ENCODE measurements around the gene CCL19. TPM values are rescaled to one million over a fixed set of nuclear protein-coding genes. Genes with fewer than 3 reads are reported as not detected.

Gene CCL19
- total RNA-seq, 1 donor: not detected

DNA sequence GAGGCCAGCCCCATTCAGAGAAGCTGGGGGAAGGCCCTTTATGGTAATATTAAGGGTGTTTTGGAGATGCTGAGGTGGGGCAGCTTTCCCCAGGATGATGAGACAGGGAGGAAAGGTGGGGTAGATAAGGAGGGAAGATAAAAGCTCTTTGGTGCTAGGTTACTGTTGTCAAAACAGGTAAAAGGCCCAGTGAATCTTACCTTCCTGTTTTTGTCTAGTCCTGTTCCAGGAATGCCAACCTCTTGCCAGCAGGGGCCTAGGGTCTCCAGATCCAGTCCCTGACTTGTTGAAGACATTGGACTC lies 27.8 kb downstream of the CCL19 start:
- DNase-seq (ENCODE audit: low read depth): no peak
- H3K4me3 ChIP-seq (ENCODE audit: low read depth, low read length): no peak overlapping the region
- no peak for TF ChIP-seq CTCF (IDR thresholded peaks at IDR 0.05; ENCODE audit: insufficient read depth, low read length)

- no peak within 1 kb of the TSS for H3K4me3 ChIP-seq (ENCODE audit: low read depth, low read length)
- no peak for DNase-seq (ENCODE audit: low read depth)
- no peak for TF ChIP-seq CTCF (IDR thresholded peaks at IDR 0.05; ENCODE audit: insufficient read depth, low read length)
Observed at GRCh38 chr9:34662526-34663302, 28.4 kb downstream of the CCL19 start, which contains the start of gene CCL27. Gene CCL27, minus strand, starts transcription at chr9:34662657. Its CDS starts 24 bp downstream, at chr9:34662633.

- no peak for DNase-seq (ENCODE audit: low read depth)
- TF ChIP-seq CTCF (IDR thresholded peaks at IDR 0.05; ENCODE audit: insufficient read depth, low read length): no peak
Observed at GRCh38 chr9:34659592-34660253, 31.4 kb downstream of the CCL19 start.

DNA sequence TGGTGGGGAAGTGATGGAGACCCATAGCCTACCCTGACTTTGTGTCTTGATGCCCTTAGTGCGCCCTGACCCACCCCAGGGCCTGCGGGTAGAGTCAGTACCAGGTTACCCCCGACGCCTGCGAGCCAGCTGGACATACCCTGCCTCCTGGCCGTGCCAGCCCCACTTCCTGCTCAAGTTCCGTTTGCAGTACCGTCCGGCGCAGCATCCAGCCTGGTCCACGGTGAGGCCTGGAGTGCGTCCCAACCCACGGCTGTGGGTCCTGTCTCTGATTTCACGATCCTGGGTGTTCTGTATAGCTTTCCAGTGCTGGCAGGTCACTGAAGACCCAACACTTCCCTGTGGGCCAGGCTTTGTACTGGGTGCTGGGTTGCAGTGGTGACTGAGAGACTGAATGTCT lies 32.6 kb downstream of the CCL19 start:
- no peak overlapping the region for H3K4me3 ChIP-seq (ENCODE audit: low read depth, low read length)
- no peak for DNase-seq (ENCODE audit: low read depth)
- TF ChIP-seq CTCF (IDR thresholded peaks at IDR 0.05; ENCODE audit: insufficient read depth, low read length): no peak

More at GRCh38 chr9:34659592-34660253, 31.4 kb downstream of the CCL19 start:
- H3K4me3 ChIP-seq (ENCODE audit: low read depth, low read length): no peak overlapping the region

DNA sequence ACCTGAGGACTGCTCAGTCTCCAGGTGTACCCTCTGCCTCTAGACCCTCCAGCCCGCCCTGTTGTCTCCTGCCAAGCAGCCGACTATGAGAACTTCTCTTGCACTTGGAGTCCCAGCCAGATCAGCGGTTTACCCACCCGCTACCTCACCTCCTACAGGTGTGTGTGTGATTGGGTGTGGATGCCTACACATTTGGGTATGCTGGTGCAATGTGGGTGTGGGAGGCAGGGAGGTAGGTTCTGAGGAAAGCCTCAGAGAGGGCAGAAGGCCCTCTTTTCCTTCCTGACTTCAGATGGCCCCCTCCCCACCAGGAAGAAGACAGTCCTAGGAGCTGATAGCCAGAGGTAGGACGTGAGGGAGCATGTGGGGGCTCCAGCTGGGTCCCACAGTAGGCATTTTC lies 34.1 kb downstream of the CCL19 start:
- DNase-seq (ENCODE audit: low read depth): no peak
- TF ChIP-seq CTCF (IDR thresholded peaks at IDR 0.05; ENCODE audit: insufficient read depth, low read length): no peak
- H3K4me3 ChIP-seq (ENCODE audit: low read depth, low read length): no peak overlapping the region

DNA sequence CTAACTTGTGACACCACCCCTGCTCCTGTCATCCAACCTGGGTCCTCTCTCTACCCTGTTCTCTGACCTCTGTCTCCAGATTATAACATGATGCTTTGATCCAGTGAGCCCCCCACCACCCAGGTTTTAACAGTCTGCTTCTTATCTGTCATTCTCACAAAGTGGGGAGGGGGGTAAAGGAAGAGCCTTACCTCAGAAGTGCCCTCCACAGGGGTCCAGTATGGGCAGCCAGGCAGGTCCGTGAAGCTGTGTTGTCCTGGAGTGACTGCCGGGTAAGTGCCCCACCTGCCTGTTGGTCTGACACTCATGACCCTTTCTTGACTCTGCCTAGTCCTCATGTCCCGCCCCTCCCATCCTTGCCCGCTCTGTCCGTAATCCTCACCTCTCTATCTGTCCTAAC lies 35.7 kb downstream of the CCL19 start:
- no peak for DNase-seq (ENCODE audit: low read depth)
- no peak for TF ChIP-seq CTCF (IDR thresholded peaks at IDR 0.05; ENCODE audit: insufficient read depth, low read length)
- no peak overlapping the region for H3K4me3 ChIP-seq (ENCODE audit: low read depth, low read length)

Data from fibroblast of the aortic adventitia (primary cell).